ENCODE results near the gene TRAF3IP1.

TRAF3IP1 gene

DNA sequence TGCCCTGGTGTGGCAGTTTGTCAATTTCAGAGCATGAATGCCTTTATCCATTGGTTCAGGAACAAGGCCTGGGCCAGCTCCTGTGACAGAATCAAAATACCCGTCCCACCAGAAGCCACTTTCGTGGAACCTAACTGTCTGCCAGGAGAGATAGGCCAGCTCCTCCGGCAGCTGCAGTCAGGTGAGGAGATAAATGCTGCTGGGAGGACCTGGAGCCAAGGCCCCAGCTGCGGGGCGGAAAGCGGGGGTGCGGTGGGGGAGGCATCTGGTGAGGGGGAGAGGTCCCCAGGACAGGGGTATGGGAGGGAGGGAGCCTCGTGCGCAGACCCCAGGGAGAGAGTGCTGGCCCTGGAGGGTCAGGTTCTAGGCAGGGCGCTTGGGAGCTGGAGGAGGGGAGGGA is 102.0 kb downstream of the TRAF3IP1 start:
- peak in 1 of 3 donors; percentile 26 for DNase-seq
- no peaks in the 10 kb centered on the region for H3K9me3 ChIP-seq (ENCODE audit: control extremely low read depth in 1 of 5, control insufficient read depth in 4 of 5, insufficient read depth in 2 of 5, low read depth in 1 of 5, low read length in 4 of 5)
- peak overlapping the region in 1 of 2 experiments; percentile 49 for H3K27ac ChIP-seq (ENCODE audit: insufficient read depth in 1 of 2, low read depth in 1 of 2, low read length in 2 of 2, poor library complexity in 1 of 2, severe bottlenecking in 2 of 2)
- ChIA-PET CTCF (interaction anchor here (1.3 to 2.7 kb wide), 4 partner anchors 11 to 51 kb away, joined by 3 to 7 read pairs (median 4); no protein-coding TSS in a partner anchor), POLR2A (no interaction called here)
- H3K4me3 ChIP-seq (ENCODE audit: control insufficient read depth in 1 of 7, extremely low read depth in 1 of 7, insufficient read depth in 4 of 7, low read depth in 2 of 7, low read length in 6 of 7) = no peak overlapping the region
- peaks cover 0 to 6% (median 0%) of the 10 kb centered on the region in 5 experiments for H3K27me3 ChIP-seq (replicated peaks in 2 of 5; ENCODE audit: control insufficient read depth in 4 of 5, insufficient read depth in 5 of 5, low read length in 4 of 5)
- WGBS (ENCODE audit: insufficient coverage) = 96% methylated on average over 9 of the region's 10 CpGs
- H3K4me1 ChIP-seq (ENCODE audit: control extremely low read depth in 1 of 4, control insufficient read depth in 4 of 4, insufficient read depth in 4 of 4, low read length in 3 of 4) = peaks cover 0 to 15% (median 9%) of the 10 kb centered on the region in 4 experiments
- no peaks in the 10 kb centered on the region for H3K36me3 ChIP-seq (ENCODE audit: control insufficient read depth in 4 of 4, insufficient read depth in 4 of 4, low read length in 3 of 4)

DNA sequence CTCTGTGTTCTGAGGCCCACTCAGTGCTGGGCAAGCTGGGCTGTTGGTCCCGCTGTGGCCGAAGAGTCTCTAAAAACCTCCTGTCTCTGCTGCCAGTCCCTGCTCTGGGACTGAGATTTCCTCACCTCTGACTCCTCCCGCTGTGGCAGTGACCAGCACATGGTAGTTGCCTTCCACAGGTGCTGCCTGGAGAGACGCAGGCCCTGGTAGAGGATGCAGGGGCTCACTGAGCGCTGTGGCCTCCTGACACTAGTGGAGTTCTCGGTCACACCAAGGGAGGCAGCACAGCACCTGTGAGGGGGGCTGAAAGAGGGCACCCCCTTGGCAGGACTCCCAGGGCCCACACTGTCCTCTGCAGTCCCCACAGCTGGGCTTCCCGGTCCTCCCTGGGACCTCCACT is 102.6 kb downstream of the TRAF3IP1 start:
- no peaks in the 10 kb centered on the region for H3K36me3 ChIP-seq (ENCODE audit: control insufficient read depth in 4 of 4, insufficient read depth in 4 of 4, low read length in 3 of 4)
- DNase-seq = no peak
- H3K4me3 ChIP-seq (ENCODE audit: control insufficient read depth in 1 of 7, extremely low read depth in 1 of 7, insufficient read depth in 4 of 7, low read depth in 2 of 7, low read length in 6 of 7) = no peak overlapping the region
- H3K27me3 ChIP-seq (replicated peaks in 2 of 5; ENCODE audit: control insufficient read depth in 4 of 5, insufficient read depth in 5 of 5, low read length in 4 of 5) = peaks cover 0 to 7% (median 0%) of the 10 kb centered on the region in 5 experiments
- ChIA-PET POLR2A (no interaction called here), CTCF (interaction anchor here (1.3 to 2.7 kb wide), 2 partner anchors 17 to 47 kb away, joined by 3 to 7 read pairs; no protein-coding TSS in a partner anchor)
- WGBS (ENCODE audit: insufficient coverage) = 98% methylated on average over 5 of the region's 7 CpGs
- H3K4me1 ChIP-seq (ENCODE audit: control extremely low read depth in 1 of 4, control insufficient read depth in 4 of 4, insufficient read depth in 4 of 4, low read length in 3 of 4) = peaks cover 0 to 20% (median 15%) of the 10 kb centered on the region in 4 experiments
- no peaks in the 10 kb centered on the region for H3K9me3 ChIP-seq (ENCODE audit: control extremely low read depth in 1 of 5, control insufficient read depth in 4 of 5, insufficient read depth in 2 of 5, low read depth in 1 of 5, low read length in 4 of 5)
- H3K27ac ChIP-seq (ENCODE audit: insufficient read depth in 1 of 2, low read depth in 1 of 2, low read length in 2 of 2, poor library complexity in 1 of 2, severe bottlenecking in 2 of 2) = no peak overlapping the region

DNA sequence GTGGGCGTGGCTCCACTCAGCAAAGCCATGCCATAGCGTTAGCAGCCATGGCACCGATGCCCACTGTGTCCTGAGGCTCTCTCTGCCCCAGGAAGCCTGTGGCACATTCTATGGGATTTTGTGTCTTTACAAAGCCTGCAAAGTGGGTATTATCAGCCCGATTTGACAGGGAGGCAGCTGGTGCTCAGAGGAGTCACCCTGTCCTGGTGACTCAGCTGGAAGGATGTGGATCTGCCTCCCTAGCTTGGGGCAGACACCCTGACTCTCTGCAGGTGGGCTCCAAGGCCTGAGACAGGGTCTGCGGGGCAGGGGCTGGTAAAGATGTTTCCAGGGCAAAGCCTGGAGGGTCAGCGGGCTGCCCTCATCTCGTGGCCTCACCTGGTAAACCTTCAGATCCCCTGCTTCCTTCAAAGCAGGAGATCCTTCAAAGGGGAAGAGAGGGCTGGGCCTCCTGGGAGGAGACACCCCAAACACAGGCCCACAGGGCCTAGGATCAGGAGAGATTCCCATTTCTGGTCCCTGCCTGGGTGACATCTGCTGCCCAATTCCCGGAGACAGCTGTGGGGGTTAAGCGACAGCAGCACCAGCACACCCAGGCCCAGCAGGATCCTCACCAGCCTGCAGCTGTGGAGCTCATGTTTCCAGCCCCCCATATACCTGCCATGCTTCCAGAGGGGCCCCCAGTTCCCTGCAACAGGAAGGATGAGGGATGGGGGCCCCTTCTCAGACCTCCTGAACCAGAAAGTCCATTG is 103.4 kb downstream of the TRAF3IP1 start:
- H3K4me3 ChIP-seq (ENCODE audit: control insufficient read depth in 1 of 7, extremely low read depth in 1 of 7, insufficient read depth in 4 of 7, low read depth in 2 of 7, low read length in 6 of 7) = no peak overlapping the region
- 98% methylated on average over 8 of the region's 9 CpGs for WGBS (ENCODE audit: insufficient coverage)
- H3K36me3 ChIP-seq (ENCODE audit: control insufficient read depth in 4 of 4, insufficient read depth in 4 of 4, low read length in 3 of 4) = no peaks in the 10 kb centered on the region
- peaks cover 0 to 22% (median 18%) of the 10 kb centered on the region in 4 experiments for H3K4me1 ChIP-seq (ENCODE audit: control extremely low read depth in 1 of 4, control insufficient read depth in 4 of 4, insufficient read depth in 4 of 4, low read length in 3 of 4)
- peaks cover 0 to 6% (median 0%) of the 10 kb centered on the region in 5 experiments for H3K27me3 ChIP-seq (replicated peaks in 2 of 5; ENCODE audit: control insufficient read depth in 4 of 5, insufficient read depth in 5 of 5, low read length in 4 of 5)
- DNase-seq = no peak
- ChIA-PET CTCF (interaction anchor here (1.0 to 2.7 kb wide), 2 partner anchors 18 to 47 kb away, joined by 4 to 7 read pairs; no protein-coding TSS in a partner anchor), POLR2A (no interaction called here)
- H3K9me3 ChIP-seq (ENCODE audit: control extremely low read depth in 1 of 5, control insufficient read depth in 4 of 5, insufficient read depth in 2 of 5, low read depth in 1 of 5, low read length in 4 of 5) = no peaks in the 10 kb centered on the region
- no peak overlapping the region for H3K27ac ChIP-seq (ENCODE audit: insufficient read depth in 1 of 2, low read depth in 1 of 2, low read length in 2 of 2, poor library complexity in 1 of 2, severe bottlenecking in 2 of 2)

DNA sequence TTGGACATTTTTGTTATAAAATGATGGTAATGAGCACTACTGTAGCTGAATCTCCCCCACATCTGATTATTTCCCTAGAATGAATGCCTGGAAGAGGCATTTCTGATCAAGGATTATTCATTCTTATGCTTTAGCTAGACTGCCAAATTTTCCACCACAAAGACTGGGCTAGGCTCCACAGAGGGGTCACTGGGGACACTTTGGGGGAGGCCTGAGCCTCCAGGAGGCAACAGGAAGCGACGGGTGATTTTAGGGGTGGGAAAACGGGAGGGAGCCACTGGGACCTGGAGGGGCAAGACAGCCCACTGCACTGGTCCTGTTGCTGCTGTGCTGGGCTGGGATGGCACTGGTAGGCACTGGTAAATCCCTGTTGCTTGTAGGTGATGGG is 104.0 kb downstream of the TRAF3IP1 start:
- Histone ChIP-seq H3K9me3 (ENCODE audit: control extremely low read depth in 1 of 5, control insufficient read depth in 4 of 5, insufficient read depth in 2 of 5, low read depth in 1 of 5, low read length in 4 of 5) (no peaks in the 10 kb centered on the region), H3K36me3 (ENCODE audit: control insufficient read depth in 4 of 4, insufficient read depth in 4 of 4, low read length in 3 of 4) (no peaks in the 10 kb centered on the region), H3K27ac (ENCODE audit: insufficient read depth in 1 of 2, low read depth in 1 of 2, low read length in 2 of 2, poor library complexity in 1 of 2, severe bottlenecking in 2 of 2) (no peak overlapping the region), H3K27me3 (replicated peaks in 2 of 5; ENCODE audit: control insufficient read depth in 4 of 5, insufficient read depth in 5 of 5, low read length in 4 of 5) (peaks cover 0 to 6% (median 0%) of the 10 kb centered on the region in 5 experiments), H3K4me3 (ENCODE audit: control insufficient read depth in 1 of 7, extremely low read depth in 1 of 7, insufficient read depth in 4 of 7, low read depth in 2 of 7, low read length in 6 of 7) (no peak overlapping the region), H3K4me1 (ENCODE audit: control extremely low read depth in 1 of 4, control insufficient read depth in 4 of 4, insufficient read depth in 4 of 4, low read length in 3 of 4) (peaks cover 0 to 22% (median 18%) of the 10 kb centered on the region in 4 experiments)
- ChIA-PET POLR2A (no interaction called here), CTCF (interaction anchor here (1.0 to 2.7 kb wide), 2 partner anchors 18 to 48 kb away, joined by 4 to 7 read pairs; no protein-coding TSS in a partner anchor)
- no peak for DNase-seq
- 100% methylated on average over 3 of the region's 3 CpGs for WGBS (ENCODE audit: insufficient coverage)

DNA sequence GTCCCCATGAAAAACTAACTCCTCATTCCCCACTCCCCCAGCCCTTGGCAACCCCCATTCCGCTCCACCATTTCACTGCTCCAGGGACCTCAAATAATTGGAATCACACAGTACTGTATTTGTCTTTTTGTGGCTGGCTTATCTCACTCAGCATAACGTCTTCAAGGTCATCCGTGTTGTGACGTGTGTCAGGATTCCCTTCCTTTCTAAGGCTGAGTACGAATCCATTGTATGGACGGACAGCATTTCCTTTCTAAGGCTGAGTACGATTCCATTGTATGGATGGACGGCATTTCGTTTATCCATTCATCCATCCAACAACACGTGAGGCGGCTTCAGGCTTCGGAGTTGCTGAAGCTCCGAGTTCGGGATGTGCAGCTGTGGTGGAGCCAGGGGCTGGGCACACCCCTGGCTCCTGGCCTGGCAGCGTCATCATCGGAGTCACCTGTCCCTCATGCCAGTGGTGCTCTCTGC is 105.2 kb downstream of the TRAF3IP1 start:
- Histone ChIP-seq H3K36me3 (ENCODE audit: control insufficient read depth in 4 of 4, insufficient read depth in 4 of 4, low read length in 3 of 4) (peaks cover 0 to 6% (median 5%) of the 10 kb centered on the region in 4 experiments), H3K4me3 (ENCODE audit: control insufficient read depth in 1 of 7, extremely low read depth in 1 of 7, insufficient read depth in 4 of 7, low read depth in 2 of 7, low read length in 6 of 7) (no peak overlapping the region), H3K9me3 (ENCODE audit: control extremely low read depth in 1 of 5, control insufficient read depth in 4 of 5, insufficient read depth in 2 of 5, low read depth in 1 of 5, low read length in 4 of 5) (peaks cover under 1 to 7% (median 4%) of the 10 kb centered on the region in 5 experiments), H3K27me3 (replicated peaks in 2 of 5; ENCODE audit: control insufficient read depth in 4 of 5, insufficient read depth in 5 of 5, low read length in 4 of 5) (peaks cover 0 to 6% (median 0%) of the 10 kb centered on the region in 5 experiments), H3K27ac (ENCODE audit: insufficient read depth in 1 of 2, low read depth in 1 of 2, low read length in 2 of 2, poor library complexity in 1 of 2, severe bottlenecking in 2 of 2) (peak overlapping the region in 1 of 2 experiments; percentile 69), H3K4me1 (ENCODE audit: control extremely low read depth in 1 of 4, control insufficient read depth in 4 of 4, insufficient read depth in 4 of 4, low read length in 3 of 4) (peaks cover 0 to 22% (median 18%) of the 10 kb centered on the region in 4 experiments)
- ChIA-PET CTCF (no interaction called here), POLR2A (no interaction called here)
- DNase-seq = no peak
- WGBS (ENCODE audit: insufficient coverage) = 93% methylated on average over 13 of the region's 16 CpGs

DNA sequence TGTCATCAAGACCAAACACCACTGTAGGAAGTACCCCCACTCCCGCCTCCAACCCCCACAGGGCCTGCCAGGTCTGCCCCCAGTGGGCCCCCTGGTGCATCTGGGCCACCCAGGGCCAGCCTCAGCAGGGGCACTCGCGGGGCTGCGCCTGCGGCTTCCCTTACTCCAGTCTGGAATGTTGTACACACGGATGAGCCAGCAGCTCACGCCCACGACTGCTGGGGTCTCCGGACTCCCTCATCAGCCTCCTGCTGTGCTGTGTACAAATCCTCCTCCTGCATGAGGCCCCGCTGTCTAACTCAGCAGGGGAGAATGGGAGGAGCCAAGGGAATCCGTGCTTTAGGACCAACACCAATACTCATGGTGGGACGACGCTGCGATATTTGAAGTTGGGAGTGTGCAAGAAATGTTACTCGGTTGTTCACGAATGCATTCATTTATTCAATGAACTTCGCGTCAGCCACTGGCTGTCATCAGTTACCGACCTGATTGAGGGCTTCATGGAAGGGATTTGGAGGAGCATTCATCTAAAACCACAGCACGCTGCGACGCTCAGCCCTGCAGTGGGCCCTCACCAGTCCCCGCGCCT is 105.8 kb downstream of the TRAF3IP1 start:
- Histone ChIP-seq H3K4me3 (ENCODE audit: control insufficient read depth in 1 of 7, extremely low read depth in 1 of 7, insufficient read depth in 4 of 7, low read depth in 2 of 7, low read length in 6 of 7) (peak overlapping the region; percentile 72 to 90 (median 84)), H3K4me1 (ENCODE audit: control extremely low read depth in 1 of 4, control insufficient read depth in 4 of 4, insufficient read depth in 4 of 4, low read length in 3 of 4) (peaks cover 0 to 22% (median 18%) of the 10 kb centered on the region in 4 experiments), H3K36me3 (ENCODE audit: control insufficient read depth in 4 of 4, insufficient read depth in 4 of 4, low read length in 3 of 4) (peaks cover 0 to 11% (median 6%) of the 10 kb centered on the region in 4 experiments), H3K27me3 (replicated peaks in 2 of 5; ENCODE audit: control insufficient read depth in 4 of 5, insufficient read depth in 5 of 5, low read length in 4 of 5) (peaks cover 0 to 6% (median 0%) of the 10 kb centered on the region in 5 experiments), H3K27ac (ENCODE audit: insufficient read depth in 1 of 2, low read depth in 1 of 2, low read length in 2 of 2, poor library complexity in 1 of 2, severe bottlenecking in 2 of 2) (peak overlapping the region in 1 of 2 experiments; percentile 69), H3K9me3 (ENCODE audit: control extremely low read depth in 1 of 5, control insufficient read depth in 4 of 5, insufficient read depth in 2 of 5, low read depth in 1 of 5, low read length in 4 of 5) (peaks cover 3 to 12% (median 7%) of the 10 kb centered on the region in 5 experiments)
- POLR2A ChIA-PET = no interaction called here
- CTCF ChIA-PET = no interaction called here
- 29% methylated on average over 17 of the region's 24 CpGs for whole genome bisulfite sequencing (ENCODE audit: insufficient coverage)
- DNase-seq = peak in 2 of 3 donors; percentile 66 to 77
